ENCODE measurements around the gene PPP4R4.
"Not testable (repeated sequence)": the region's sequence is repeated elsewhere in the genome, so short reads cannot be mapped to it uniquely, and the experiment has no call there.

The PPP4R4 gene

GRCh38 chr14:94291159-94291905 is 117.2 kb downstream of the PPP4R4 start:
- no peaks in the 10 kb centered on the region for H3K27me3 ChIP-seq (ENCODE audit: control insufficient read depth, insufficient read depth, low read length)
- no peaks in the 10 kb centered on the region for H3K4me1 ChIP-seq (ENCODE audit: control insufficient read depth, insufficient read depth, low read length)
- no peaks in the 10 kb centered on the region for H3K9me3 ChIP-seq (ENCODE audit: control insufficient read depth, low read length)
- H3K4me3 ChIP-seq (ENCODE audit: low read length), result no peak overlapping the region
- no peaks in the 10 kb centered on the region for H3K36me3 ChIP-seq (ENCODE audit: control insufficient read depth, insufficient read depth, low read length)
- H3K9ac ChIP-seq (ENCODE audit: low read length), result no peak overlapping the region

GRCh38 chr14:94291906-94292525 is 117.9 kb downstream of the PPP4R4 start:
- no peaks in the 10 kb centered on the region for H3K9me3 ChIP-seq (ENCODE audit: control insufficient read depth, low read length)
- no peaks in the 10 kb centered on the region for H3K27me3 ChIP-seq (ENCODE audit: control insufficient read depth, insufficient read depth, low read length)
- H3K4me1 ChIP-seq (ENCODE audit: control insufficient read depth, insufficient read depth, low read length), result no peaks in the 10 kb centered on the region
- H3K9ac ChIP-seq (ENCODE audit: low read length), result no peak overlapping the region
- H3K36me3 ChIP-seq (ENCODE audit: control insufficient read depth, insufficient read depth, low read length), result no peaks in the 10 kb centered on the region
- no peak overlapping the region for H3K4me3 ChIP-seq (ENCODE audit: low read length)

- H3K4me1 ChIP-seq (ENCODE audit: control insufficient read depth, insufficient read depth, low read length), result no peaks in the 10 kb centered on the region
- H3K4me3 ChIP-seq (ENCODE audit: low read length), result no peak overlapping the region
- no peak overlapping the region for H3K9ac ChIP-seq (ENCODE audit: low read length)
- H3K36me3 ChIP-seq (ENCODE audit: control insufficient read depth, insufficient read depth, low read length), result no peaks in the 10 kb centered on the region
- no peaks in the 10 kb centered on the region for H3K27me3 ChIP-seq (ENCODE audit: control insufficient read depth, insufficient read depth, low read length)
- H3K9me3 ChIP-seq (ENCODE audit: control insufficient read depth, low read length), result no peaks in the 10 kb centered on the region
Observed at GRCh38 chr14:94292526-94292871, 118.4 kb downstream of the PPP4R4 start.

GRCh38 chr14:94292872-94293577 is 118.9 kb downstream of the PPP4R4 start, which contains the start of gene SERPINA10:
TSS of gene SERPINA10 (minus strand) at chr14:94293268. CDS start at chr14:94290593, 2,675 bp downstream.
- Histone ChIP-seq H3K27me3 (ENCODE audit: control insufficient read depth, insufficient read depth, low read length) (no peaks in the 10 kb centered on the region), H3K4me1 (ENCODE audit: control insufficient read depth, insufficient read depth, low read length) (no peaks in the 10 kb centered on the region), H3K9ac (ENCODE audit: low read length) (no peak within 1 kb of the TSS)

GRCh38 chr14:94293578-94293924 is 119.4 kb downstream of the PPP4R4 start:
- Histone ChIP-seq H3K9me3 (ENCODE audit: control insufficient read depth, low read length) (no peaks in the 10 kb centered on the region), H3K27me3 (ENCODE audit: control insufficient read depth, insufficient read depth, low read length) (no peaks in the 10 kb centered on the region), H3K9ac (ENCODE audit: low read length) (no peak overlapping the region), H3K4me3 (ENCODE audit: low read length) (no peak overlapping the region), H3K4me1 (ENCODE audit: control insufficient read depth, insufficient read depth, low read length) (no peaks in the 10 kb centered on the region), H3K36me3 (ENCODE audit: control insufficient read depth, insufficient read depth, low read length) (no peaks in the 10 kb centered on the region)

More at GRCh38 chr14:94292872-94293577, 118.9 kb downstream of the PPP4R4 start, which contains the start of gene SERPINA10:
- Histone ChIP-seq H3K4me3 (ENCODE audit: low read length) (no peak within 1 kb of the TSS), H3K36me3 (ENCODE audit: control insufficient read depth, insufficient read depth, low read length) (no peaks in the 10 kb centered on the region), H3K9me3 (ENCODE audit: control insufficient read depth, low read length) (no peaks in the 10 kb centered on the region)

GRCh38 chr14:94295360-94296180 is 121.4 kb downstream of the PPP4R4 start:
- no peaks in the 10 kb centered on the region for H3K27me3 ChIP-seq (ENCODE audit: control insufficient read depth, insufficient read depth, low read length)
- H3K9ac ChIP-seq (ENCODE audit: low read length), result no peak overlapping the region
- H3K4me3 ChIP-seq (ENCODE audit: low read length), result no peak overlapping the region
- no peaks in the 10 kb centered on the region for H3K36me3 ChIP-seq (ENCODE audit: control insufficient read depth, insufficient read depth, low read length)
- no peaks in the 10 kb centered on the region for H3K4me1 ChIP-seq (ENCODE audit: control insufficient read depth, insufficient read depth, low read length)
- no peaks in the 10 kb centered on the region for H3K9me3 ChIP-seq (ENCODE audit: control insufficient read depth, low read length)

- H3K9ac ChIP-seq (ENCODE audit: low read length); H3K4me1 ChIP-seq (ENCODE audit: control insufficient read depth, insufficient read depth, low read length); H3K4me3 ChIP-seq (ENCODE audit: low read length); H3K36me3 ChIP-seq (ENCODE audit: control insufficient read depth, insufficient read depth, low read length); H3K27me3 ChIP-seq (ENCODE audit: control insufficient read depth, insufficient read depth, low read length); H3K9me3 ChIP-seq (ENCODE audit: control insufficient read depth, low read length): not testable (repeated sequence)
Observed at GRCh38 chr14:94296181-94296545, 122.0 kb downstream of the PPP4R4 start.

GRCh38 chr14:94298130-94298529 is 124.0 kb downstream of the PPP4R4 start:
- H3K9ac ChIP-seq (ENCODE audit: low read length), result no peak overlapping the region
- no peaks in the 10 kb centered on the region for H3K36me3 ChIP-seq (ENCODE audit: control insufficient read depth, insufficient read depth, low read length)
- H3K9me3 ChIP-seq (ENCODE audit: control insufficient read depth, low read length), result no peaks in the 10 kb centered on the region
- H3K4me1 ChIP-seq (ENCODE audit: control insufficient read depth, insufficient read depth, low read length), result no peaks in the 10 kb centered on the region
- no peak overlapping the region for H3K4me3 ChIP-seq (ENCODE audit: low read length)
- no peaks in the 10 kb centered on the region for H3K27me3 ChIP-seq (ENCODE audit: control insufficient read depth, insufficient read depth, low read length)

- Histone ChIP-seq H3K27me3 (ENCODE audit: control insufficient read depth, insufficient read depth, low read length) (no peaks in the 10 kb centered on the region), H3K4me3 (ENCODE audit: low read length) (no peak overlapping the region), H3K36me3 (ENCODE audit: control insufficient read depth, insufficient read depth, low read length) (no peaks in the 10 kb centered on the region), H3K4me1 (ENCODE audit: control insufficient read depth, insufficient read depth, low read length) (no peaks in the 10 kb centered on the region), H3K9ac (ENCODE audit: low read length) (no peak overlapping the region), H3K9me3 (ENCODE audit: control insufficient read depth, low read length) (no peaks in the 10 kb centered on the region)
Observed at GRCh38 chr14:94303111-94303510, 129.0 kb downstream of the PPP4R4 start.

GRCh38 chr14:94304243-94304642 is 130.1 kb downstream of the PPP4R4 start:
- no peak overlapping the region for H3K4me3 ChIP-seq (ENCODE audit: low read length)
- no peaks in the 10 kb centered on the region for H3K36me3 ChIP-seq (ENCODE audit: control insufficient read depth, insufficient read depth, low read length)
- H3K9me3 ChIP-seq (ENCODE audit: control insufficient read depth, low read length), result no peaks in the 10 kb centered on the region
- H3K9ac ChIP-seq (ENCODE audit: low read length), result no peak overlapping the region
- no peaks in the 10 kb centered on the region for H3K4me1 ChIP-seq (ENCODE audit: control insufficient read depth, insufficient read depth, low read length)
- no peaks in the 10 kb centered on the region for H3K27me3 ChIP-seq (ENCODE audit: control insufficient read depth, insufficient read depth, low read length)

- Histone ChIP-seq H3K27me3 (ENCODE audit: control insufficient read depth, insufficient read depth, low read length) (no peaks in the 10 kb centered on the region), H3K9ac (ENCODE audit: low read length) (no peak overlapping the region), H3K4me3 (ENCODE audit: low read length) (no peak overlapping the region), H3K4me1 (ENCODE audit: control insufficient read depth, insufficient read depth, low read length) (no peaks in the 10 kb centered on the region), H3K36me3 (ENCODE audit: control insufficient read depth, insufficient read depth, low read length) (no peaks in the 10 kb centered on the region), H3K9me3 (ENCODE audit: control insufficient read depth, low read length) (no peaks in the 10 kb centered on the region)
Observed at GRCh38 chr14:94305620-94306019, 131.5 kb downstream of the PPP4R4 start.

Data from mucosa of stomach (tissue), 1 donor.